Omental fat pad (tissue), 4 donors: ENCODE results near the gene ACSS1. TPM values are rescaled to one million over a fixed set of nuclear protein-coding genes. Genes with fewer than 3 reads are reported as not detected.

Experiments
- ATAC-seq: fragments of 150-250 bp; one replicate; pipeline ENCODE4 v1.9.1; 2016; ENCODE audit warnings: mild to moderate bottlenecking, moderate library complexity; ENCODE audit not compliant: low FRiP score
- DNase-seq: peaks from one replicate; pipeline ENCODE4 v3.0.0-alpha.2; 2019; ENCODE audit warnings: low spot score
- CTCF ChIP-seq, 3 donors: fragments of 450-650 bp; IDR thresholded peaks; one replicate each; pipeline ENCODE4 v1.5.1; 2016 to 2017; ENCODE audit warnings: antibody characterized with exemption in 3 of 3, mild to moderate bottlenecking in 3 of 3, moderate library complexity in 2 of 3
- total RNA-seq, 4 donors: library from RNA; depleted of rRNA; stranded (reverse); fragments of >200 nt; gene quantifications; one replicate each; pipeline ENCODE4 v1.1.0, GENCODE V29; 2016

Gene ACSS1
- total RNA-seq, 4 donors from 2014 or later: 15.9 to 45.4 (median 19.0) TPM

DNA sequence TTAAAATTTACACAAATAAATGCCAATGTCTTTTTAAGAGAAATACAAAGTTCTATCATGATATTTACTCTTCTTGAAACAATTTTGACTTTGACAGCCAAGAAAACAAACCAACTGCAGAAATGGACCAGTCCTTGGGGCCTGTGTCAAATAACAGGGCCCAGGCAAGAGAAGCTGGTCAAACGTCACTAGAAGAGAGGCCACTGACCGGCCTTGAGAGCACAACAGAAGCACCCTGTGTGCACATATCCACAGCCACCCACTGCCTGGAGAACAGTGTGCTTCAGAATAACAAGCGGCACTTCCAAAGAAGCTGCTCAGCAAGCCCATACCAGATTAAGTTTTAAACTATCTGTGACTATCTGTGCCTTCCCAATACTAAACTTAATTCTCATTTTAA, 80.1 kb downstream of the ACSS1 start:
- no peak for TF ChIP-seq CTCF (IDR thresholded peaks at IDR 0.05)
- no peak for ATAC-seq
- DNase-seq: no peak

DNA sequence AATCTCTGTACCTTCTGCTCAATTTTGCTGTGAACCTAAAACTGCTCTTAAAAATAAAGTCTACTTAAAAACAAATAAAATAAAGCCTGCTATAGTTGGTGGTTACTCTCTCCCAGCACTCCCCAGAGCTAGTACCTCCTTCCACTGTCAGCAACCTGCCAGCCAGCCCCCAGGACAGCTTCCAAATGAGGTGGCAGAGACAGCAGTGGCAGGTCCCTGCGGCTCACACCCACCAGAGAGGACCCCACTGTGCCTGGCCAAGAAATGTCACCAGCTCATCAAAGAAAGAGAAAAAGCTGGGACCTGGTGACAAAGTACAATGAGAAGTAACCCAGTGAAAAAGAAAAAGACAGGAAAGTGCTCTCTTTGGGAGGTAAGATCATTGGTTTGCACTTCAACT, 80.6 kb downstream of the ACSS1 start:
- TF ChIP-seq CTCF (IDR thresholded peaks at IDR 0.05): no peak
- no peak for ATAC-seq
- DNase-seq: no peak

DNA sequence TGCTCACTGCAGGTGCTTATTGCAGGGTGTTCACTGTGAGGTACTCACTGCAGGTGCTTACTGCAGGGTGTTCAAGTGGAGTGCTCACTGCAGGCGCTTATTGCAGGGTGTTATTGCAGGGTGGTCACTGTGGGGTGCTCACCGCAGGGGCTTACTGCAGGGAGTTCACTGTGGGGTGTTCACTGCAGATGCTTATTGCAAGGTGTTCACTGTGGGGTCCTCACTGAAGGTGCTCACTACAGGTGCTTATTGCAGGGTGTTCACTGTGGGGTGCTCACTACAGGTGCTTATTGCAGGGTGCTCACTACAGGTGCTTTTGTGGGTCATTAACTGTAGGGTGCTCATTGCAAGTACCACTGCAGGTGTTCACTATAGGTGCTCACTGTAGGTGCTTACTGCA, 85.6 kb downstream of the ACSS1 start:
- TF ChIP-seq CTCF (IDR thresholded peaks at IDR 0.05): no peak
- ATAC-seq: no peak
- no peak for DNase-seq

DNA sequence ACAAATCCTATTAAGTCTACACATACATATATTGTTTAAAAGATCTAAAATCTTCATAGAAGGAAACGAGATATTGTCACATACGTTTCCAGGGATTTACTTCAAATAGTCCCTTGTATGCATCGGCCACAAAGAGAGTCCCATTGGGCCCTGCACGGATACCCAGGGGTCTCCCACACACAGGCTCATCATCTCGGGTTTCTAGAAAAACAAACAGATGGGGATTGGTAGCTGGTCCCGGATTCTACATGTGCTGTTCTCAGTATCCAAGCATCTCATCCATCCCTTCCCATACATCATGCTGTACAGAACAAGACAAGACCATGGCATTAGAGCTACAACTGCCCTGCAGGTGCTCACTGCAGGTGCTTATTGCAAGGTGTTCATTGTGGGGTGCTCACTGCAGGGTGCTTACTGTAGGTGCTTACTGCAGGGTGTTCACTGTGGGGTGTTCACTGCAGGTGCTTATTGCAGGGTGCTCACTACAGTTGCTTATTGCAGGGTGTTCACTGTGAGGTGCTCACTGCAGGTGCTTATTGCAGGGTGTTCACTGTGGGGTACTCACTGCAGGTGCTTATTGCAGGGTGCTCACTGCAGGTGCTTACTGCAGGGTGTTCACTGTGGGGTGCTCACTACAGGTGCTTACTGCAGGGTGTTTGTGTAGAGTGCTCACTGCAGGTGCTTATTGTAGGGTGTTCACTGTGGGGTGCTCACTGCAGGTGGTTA, 86.4 kb downstream of the ACSS1 start:
- TF ChIP-seq CTCF (IDR thresholded peaks at IDR 0.05): no peak
- no peak for DNase-seq
- no peak for ATAC-seq

DNA sequence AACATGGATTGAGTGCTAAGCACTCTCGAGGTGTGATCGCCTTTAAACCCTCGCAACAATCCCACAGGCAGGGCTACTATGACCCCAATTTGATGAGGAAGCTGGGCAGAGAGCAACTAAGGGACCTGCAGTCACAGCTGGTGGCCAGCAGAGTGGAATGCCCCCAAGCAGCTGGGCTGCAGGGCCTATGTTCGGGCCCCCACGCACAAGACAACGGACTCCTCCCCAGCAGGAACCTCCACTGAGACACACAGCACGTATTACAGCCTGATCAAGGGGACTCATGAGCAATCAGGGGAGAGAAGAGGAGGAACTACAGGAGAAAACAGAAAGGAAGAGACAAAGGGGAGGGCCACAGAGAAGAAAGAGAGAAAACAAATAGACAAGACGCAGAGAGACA, 87.2 kb downstream of the ACSS1 start:
- DNase-seq (no peak), ATAC-seq (peak; percentile 31)
- TF ChIP-seq CTCF (IDR thresholded peaks at IDR 0.05): no peak

DNA sequence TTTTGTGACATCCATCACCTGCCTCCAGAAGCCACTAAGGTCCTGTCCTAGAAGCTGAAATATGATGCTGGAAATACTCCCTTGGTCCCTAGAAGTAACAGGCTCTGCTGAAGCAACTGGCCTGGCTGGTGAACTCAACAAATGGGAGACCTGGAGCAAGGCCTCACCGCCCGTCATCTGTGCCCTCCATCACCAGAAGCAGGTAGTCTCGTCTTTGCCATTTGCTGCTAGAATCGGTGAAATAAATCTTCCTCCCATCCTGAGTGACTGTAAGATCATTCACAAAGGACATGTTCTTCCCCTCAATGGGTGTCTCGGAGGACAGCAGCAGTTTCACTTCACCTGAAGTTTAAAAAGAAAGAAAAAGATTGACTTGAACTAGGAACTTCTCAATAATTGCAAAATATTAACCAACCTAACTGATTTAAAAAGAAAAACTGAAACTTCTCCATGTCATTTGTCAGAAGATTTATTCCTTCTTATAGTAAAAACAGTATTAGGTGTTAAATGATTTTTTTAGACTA, 87.8 kb downstream of the ACSS1 start:
- TF ChIP-seq CTCF (IDR thresholded peaks at IDR 0.05): no peak
- DNase-seq (no peak), ATAC-seq (no peak)
